GM12865 (cell line): Measurements from ENCODE around the gene HJV.

Experiments
- DNase-seq: peaks from one replicate; pipeline ENCODE4 v3.0.0; 2010; ENCODE audit warnings: low read depth
- H3K4me3 ChIP-seq: 2 replicates; pipeline ENCODE4 v1.5.1; 2011; ENCODE audit warnings: mild to moderate bottlenecking, low read depth, low read length, control low read depth
- TF ChIP-seq, protein P1 (sequence below): IDR thresholded peaks from 2 replicates; pipeline ENCODE4 v1.5.1; 2011; ENCODE audit warnings: low read length, control low read depth, low read depth, inconsistent platforms; ENCODE audit not compliant: insufficient read depth; ENCODE audit errors: missing control alignments

The HJV gene

GRCh38 chr1:145986551-145986950 lies 35.0 kb downstream of the HJV start:
- no peak for DNase-seq
- TF ChIP-seq, protein P1, sequence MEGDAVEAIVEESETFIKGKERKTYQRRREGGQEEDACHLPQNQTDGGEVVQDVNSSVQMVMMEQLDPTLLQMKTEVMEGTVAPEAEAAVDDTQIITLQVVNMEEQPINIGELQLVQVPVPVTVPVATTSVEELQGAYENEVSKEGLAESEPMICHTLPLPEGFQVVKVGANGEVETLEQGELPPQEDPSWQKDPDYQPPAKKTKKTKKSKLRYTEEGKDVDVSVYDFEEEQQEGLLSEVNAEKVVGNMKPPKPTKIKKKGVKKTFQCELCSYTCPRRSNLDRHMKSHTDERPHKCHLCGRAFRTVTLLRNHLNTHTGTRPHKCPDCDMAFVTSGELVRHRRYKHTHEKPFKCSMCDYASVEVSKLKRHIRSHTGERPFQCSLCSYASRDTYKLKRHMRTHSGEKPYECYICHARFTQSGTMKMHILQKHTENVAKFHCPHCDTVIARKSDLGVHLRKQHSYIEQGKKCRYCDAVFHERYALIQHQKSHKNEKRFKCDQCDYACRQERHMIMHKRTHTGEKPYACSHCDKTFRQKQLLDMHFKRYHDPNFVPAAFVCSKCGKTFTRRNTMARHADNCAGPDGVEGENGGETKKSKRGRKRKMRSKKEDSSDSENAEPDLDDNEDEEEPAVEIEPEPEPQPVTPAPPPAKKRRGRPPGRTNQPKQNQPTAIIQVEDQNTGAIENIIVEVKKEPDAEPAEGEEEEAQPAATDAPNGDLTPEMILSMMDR: no peak
- no peak overlapping the region for H3K4me3 ChIP-seq

- TF ChIP-seq, protein P1: no peak
- DNase-seq: no peak
- H3K4me3 ChIP-seq: no peak overlapping the region
Measured at GRCh38 chr1:145985502-145986439, 35.8 kb downstream of the HJV start.

GRCh38 chr1:145985129-145985501 lies 36.4 kb downstream of the HJV start:
- TF ChIP-seq, protein P1: no peak
- no peak for DNase-seq
- no peak overlapping the region for H3K4me3 ChIP-seq

DNA sequence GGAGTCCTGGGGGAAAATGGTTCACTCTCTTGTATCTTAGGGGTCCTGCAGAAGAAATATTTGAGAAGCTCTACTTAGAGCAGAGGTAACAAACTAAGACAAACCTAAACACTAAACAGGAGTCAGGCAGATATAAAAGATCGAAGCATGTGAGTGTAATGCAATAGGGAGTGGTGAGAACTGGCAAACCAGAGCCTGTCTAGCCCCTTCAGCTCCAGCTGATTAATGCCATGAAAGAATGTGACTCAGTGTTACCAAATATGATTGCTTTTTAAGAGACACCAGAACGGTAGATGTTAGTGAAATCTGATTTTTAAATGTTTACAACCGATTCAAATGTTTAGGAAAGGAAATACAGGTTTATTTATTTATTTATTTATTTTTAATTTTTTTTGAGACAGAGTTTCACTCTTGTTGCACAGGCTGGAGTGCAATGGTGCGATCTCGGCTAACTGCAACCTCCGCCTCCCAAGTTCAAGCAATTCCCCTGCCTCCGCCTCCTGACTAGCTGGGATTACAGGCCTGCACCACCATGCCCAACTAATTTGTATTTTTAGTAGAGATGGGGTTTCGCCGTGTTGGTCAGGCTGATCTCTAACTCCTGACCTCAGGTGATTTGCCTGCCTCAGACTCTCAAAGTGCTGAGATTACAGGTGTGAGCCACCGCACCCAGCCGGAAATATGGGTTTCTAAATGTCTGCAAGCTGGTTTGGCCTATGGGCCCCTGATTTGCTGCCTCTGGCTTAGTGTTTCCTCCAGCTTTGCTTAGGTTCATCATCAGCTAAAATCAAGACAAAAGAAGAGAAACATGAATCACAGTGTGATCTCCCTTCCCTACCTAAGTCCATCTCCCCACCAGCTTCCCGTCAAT lies 37.3 kb downstream of the HJV start:
- DNase-seq: no peak
- H3K4me3 ChIP-seq: no peak overlapping the region
- TF ChIP-seq, protein P1: no peak

DNA sequence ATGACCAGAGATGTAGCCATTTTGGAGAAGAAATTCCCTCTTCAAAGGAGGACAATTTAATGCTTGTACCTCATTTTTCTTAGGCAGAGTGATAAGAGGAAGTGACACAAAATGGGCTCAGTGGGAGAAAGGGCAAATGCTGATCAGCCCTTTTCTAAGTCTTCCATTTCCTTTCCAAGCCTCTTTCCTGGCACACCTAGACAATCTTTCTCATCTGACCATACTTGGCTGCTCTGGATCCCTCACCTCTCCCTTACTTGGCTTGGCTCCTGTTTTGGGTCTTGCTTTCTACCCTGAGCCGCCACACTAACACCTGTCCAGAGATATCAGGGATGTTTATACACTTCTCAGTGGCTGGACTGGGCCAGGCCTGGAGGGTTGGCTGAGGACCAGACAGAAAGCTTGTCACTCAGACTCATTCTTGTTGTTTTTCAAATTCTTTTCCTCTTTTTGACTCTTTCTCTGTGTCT lies 38.3 kb downstream of the HJV start:
- TF ChIP-seq, protein P1: no peak
- no peak for DNase-seq

GRCh38 chr1:145982010-145982723 lies 39.4 kb downstream of the HJV start:
- TF ChIP-seq, protein P1: no peak
- no peak for DNase-seq
- no peak overlapping the region for H3K4me3 ChIP-seq

More for the DNA sequence above, 38.3 kb downstream of the HJV start:
- no peak overlapping the region for H3K4me3 ChIP-seq
